ENCODE data around the gene RAE1. TPM values are rescaled to one million over a fixed set of nuclear protein-coding genes. Genes with fewer than 3 reads are reported as not detected.

Gene RAE1
- total and polyA plus RNA-seq, 2 experiments from 2014 or later, result 35.8 to 43.3 TPM

DNA sequence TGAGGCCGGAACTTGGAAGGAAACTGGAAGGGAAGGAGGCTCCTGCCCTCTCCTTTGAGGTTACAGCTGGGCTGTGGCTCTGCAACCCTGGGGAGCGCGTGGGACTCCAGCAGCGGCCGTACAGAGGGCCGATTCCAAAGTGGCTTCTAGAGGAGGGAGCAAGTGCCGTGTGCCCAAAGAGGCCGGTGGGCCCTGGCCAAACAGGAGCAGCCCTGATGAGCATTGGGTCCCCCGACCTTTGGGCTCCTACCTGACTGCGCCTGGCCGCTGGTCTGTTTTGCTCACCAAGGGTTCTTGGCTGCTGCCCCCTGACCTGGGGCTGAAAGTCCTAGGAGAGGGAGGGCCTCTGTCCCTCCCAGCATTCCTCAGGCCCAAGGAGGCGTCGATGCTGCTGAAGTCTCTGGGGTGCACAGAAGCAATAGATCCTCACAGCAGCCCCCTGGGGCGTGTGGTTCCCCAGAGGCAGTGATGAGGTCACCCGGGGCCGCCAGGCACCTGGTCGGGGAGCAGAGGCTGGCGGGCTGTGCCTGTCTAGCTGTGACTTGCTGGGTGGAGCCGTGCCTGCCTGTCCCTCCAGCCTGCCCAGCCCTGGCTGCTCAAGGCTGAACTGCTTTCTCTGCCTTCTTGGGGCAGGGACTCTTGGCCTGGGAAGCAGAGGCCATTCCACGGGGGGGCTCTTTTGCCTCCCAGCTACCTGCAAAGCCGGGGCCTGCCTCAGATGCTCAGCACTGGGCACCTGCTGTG is 49.9 kb downstream of the RAE1 start:
- Histone ChIP-seq H3K27me3 (no peaks in the 10 kb centered on the region), H3K4me2 (no peak overlapping the region), H3K4me3 (no peak overlapping the region), H3K27ac (no peak overlapping the region), H3K36me3 (replicated peaks; ENCODE audit: insufficient read depth, low read depth) (no peaks in the 10 kb centered on the region), H3K4me1 (ENCODE audit: insufficient read depth) (no peaks in the 10 kb centered on the region), H4K20me1 (ENCODE audit: insufficient read depth, poor library complexity, severe bottlenecking) (no peaks in the 10 kb centered on the region), H2AFZ (no peak overlapping the region), H3K9me2 (replicated peaks; ENCODE audit: insufficient read depth) (no peaks in the 10 kb centered on the region), H3K9me3 (ENCODE audit: low read depth) (no peaks in the 10 kb centered on the region), H3K79me2 (no peaks in the 10 kb centered on the region)
- no peak for DNase-seq (ENCODE audit: low spot score)
- TF ChIP-seq EZH2phosphoT487 (IDR thresholded peaks at IDR 0.05; ENCODE audit: low read depth, severe bottlenecking, unreplicated experiment), result no peak
- TF ChIP-seq EZH2 (IDR thresholded peaks at IDR 0.05; ENCODE audit: borderline replicate concordance), result no peak
- TF ChIP-seq, protein P1, sequence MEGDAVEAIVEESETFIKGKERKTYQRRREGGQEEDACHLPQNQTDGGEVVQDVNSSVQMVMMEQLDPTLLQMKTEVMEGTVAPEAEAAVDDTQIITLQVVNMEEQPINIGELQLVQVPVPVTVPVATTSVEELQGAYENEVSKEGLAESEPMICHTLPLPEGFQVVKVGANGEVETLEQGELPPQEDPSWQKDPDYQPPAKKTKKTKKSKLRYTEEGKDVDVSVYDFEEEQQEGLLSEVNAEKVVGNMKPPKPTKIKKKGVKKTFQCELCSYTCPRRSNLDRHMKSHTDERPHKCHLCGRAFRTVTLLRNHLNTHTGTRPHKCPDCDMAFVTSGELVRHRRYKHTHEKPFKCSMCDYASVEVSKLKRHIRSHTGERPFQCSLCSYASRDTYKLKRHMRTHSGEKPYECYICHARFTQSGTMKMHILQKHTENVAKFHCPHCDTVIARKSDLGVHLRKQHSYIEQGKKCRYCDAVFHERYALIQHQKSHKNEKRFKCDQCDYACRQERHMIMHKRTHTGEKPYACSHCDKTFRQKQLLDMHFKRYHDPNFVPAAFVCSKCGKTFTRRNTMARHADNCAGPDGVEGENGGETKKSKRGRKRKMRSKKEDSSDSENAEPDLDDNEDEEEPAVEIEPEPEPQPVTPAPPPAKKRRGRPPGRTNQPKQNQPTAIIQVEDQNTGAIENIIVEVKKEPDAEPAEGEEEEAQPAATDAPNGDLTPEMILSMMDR (IDR thresholded peaks at IDR 0.05; ENCODE audit: poor library complexity), result no peak
- 94% methylated on average over 21 of the region's 21 CpGs for WGBS (ENCODE audit: low lambda C conversion rate, missing lambda C conversion rate)

DNA sequence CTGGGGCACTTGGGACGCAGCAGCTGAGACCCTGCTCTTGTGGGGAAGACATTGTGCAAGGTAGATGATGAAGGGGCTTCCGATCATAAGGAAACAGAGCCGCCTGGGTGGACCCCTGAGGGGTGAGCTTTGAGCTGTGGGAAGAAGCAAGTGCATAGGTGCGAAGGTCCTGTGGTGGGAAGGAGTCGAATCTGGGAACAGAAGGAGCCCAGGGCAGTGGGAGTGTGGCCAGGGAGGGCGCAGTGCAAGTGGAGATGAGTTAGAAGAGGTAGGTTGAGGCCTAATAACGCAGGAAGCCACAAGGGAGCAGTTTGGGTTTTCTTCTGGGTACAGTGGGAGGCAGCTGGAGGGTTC is 50.5 kb downstream of the RAE1 start:
- no peaks in the 10 kb centered on the region for H3K36me3 ChIP-seq (replicated peaks; ENCODE audit: insufficient read depth, low read depth)
- no peaks in the 10 kb centered on the region for H4K20me1 ChIP-seq (ENCODE audit: insufficient read depth, poor library complexity, severe bottlenecking)
- H3K27me3 ChIP-seq, result no peaks in the 10 kb centered on the region
- H3K79me2 ChIP-seq, result no peaks in the 10 kb centered on the region
- H3K4me3 ChIP-seq, result no peak overlapping the region
- no peaks in the 10 kb centered on the region for H3K9me2 ChIP-seq (replicated peaks; ENCODE audit: insufficient read depth)
- H3K4me1 ChIP-seq (ENCODE audit: insufficient read depth), result no peaks in the 10 kb centered on the region
- over 99% methylated on average over 7 of the region's 7 CpGs for WGBS (ENCODE audit: low lambda C conversion rate, missing lambda C conversion rate)
- no peak overlapping the region for H3K4me2 ChIP-seq
- TF ChIP-seq EZH2 (IDR thresholded peaks at IDR 0.05; ENCODE audit: borderline replicate concordance) (no peak), EZH2phosphoT487 (IDR thresholded peaks at IDR 0.05; ENCODE audit: low read depth, severe bottlenecking, unreplicated experiment) (no peak)
- TF ChIP-seq, protein P1 (IDR thresholded peaks at IDR 0.05; ENCODE audit: poor library complexity), result no peak
- no peak overlapping the region for H2AFZ ChIP-seq
- H3K9me3 ChIP-seq (ENCODE audit: low read depth), result no peaks in the 10 kb centered on the region
- DNase-seq (ENCODE audit: low spot score), result no peak
- no peak overlapping the region for H3K27ac ChIP-seq

DNA sequence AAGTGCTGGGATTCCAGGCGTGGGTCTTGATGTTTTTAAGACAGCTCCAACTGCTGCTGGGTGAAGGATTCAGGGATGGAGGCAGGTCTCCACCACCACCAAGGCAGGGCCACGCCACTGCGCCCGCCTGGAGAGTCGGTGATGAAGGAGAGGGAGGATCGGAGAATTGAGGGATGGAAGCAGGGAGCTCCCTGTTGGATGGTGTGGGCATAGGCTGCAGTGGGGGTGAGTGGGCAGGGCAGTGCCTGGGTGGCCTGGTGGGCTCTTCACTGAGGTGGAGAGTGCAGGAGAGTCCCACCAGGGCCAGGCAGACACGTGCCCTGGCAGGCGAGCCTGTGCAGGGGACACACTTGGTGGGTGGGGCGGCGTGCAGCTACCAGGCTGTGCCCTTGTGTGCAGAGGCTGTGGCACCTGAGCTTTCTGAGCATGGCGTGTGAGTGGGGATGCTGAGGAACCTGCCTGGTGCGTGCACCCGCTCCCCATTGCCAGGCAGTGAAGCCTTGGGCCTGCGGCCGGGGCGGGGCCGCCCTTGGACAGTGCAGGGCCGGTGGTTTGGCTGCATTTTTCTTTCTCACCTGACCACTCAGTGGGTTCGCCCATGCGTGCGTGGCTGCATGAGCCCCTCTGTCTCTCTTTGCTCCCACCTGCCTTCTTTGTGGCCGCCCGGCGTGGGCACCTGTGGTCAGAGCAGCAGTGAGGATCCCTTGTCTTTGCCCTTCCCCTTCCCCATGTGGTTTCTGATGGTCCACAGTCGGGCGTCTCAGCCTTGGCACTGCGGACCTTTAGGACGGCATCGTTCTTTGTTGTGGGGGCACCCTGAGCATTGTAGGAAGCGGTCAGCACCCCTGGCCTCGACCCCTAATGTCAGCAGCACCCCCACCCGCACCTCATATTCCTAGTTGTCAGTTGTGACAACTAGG is 51.4 kb downstream of the RAE1 start:
- Histone ChIP-seq H3K4me2 (no peak overlapping the region), H3K79me2 (no peaks in the 10 kb centered on the region), H3K27ac (no peak overlapping the region), H3K4me1 (ENCODE audit: insufficient read depth) (no peaks in the 10 kb centered on the region), H2AFZ (no peak overlapping the region), H3K36me3 (replicated peaks; ENCODE audit: insufficient read depth, low read depth) (no peaks in the 10 kb centered on the region), H3K9me2 (replicated peaks; ENCODE audit: insufficient read depth) (no peaks in the 10 kb centered on the region), H4K20me1 (ENCODE audit: insufficient read depth, poor library complexity, severe bottlenecking) (no peaks in the 10 kb centered on the region), H3K4me3 (no peak overlapping the region), H3K9me3 (ENCODE audit: low read depth) (no peaks in the 10 kb centered on the region), H3K27me3 (no peaks in the 10 kb centered on the region)
- TF ChIP-seq EZH2phosphoT487 (IDR thresholded peaks at IDR 0.05; ENCODE audit: low read depth, severe bottlenecking, unreplicated experiment) (no peak), EZH2 (IDR thresholded peaks at IDR 0.05; ENCODE audit: borderline replicate concordance) (no peak)
- TF ChIP-seq, protein P1 (IDR thresholded peaks at IDR 0.05; ENCODE audit: poor library complexity), result no peak
- DNase-seq (ENCODE audit: low spot score), result no peak
- WGBS (ENCODE audit: low lambda C conversion rate, missing lambda C conversion rate), result 97% methylated on average over 32 of the region's 32 CpGs
